K562 (cell line): ENCODE data around the gene TMEM81. TPM values are rescaled to one million over a fixed set of nuclear protein-coding genes. Genes with fewer than 3 reads are reported as not detected.

Source experiments
- ATAC-seq: fragments of 200-7000 bp; cut with Tn5 transposase; 3 replicates; pipeline ENCODE4 v1.9.1; 2020; ENCODE audit warnings: moderate library complexity
- BruUV-seq: library from RNA; stranded (reverse); fragments of 400-500 nt; replicated peaks from 2 replicates; lab custom pipeline; 2021; lab: Mats Ljungman, UMichigan
- CTCF ChIA-PET: fragments of 300-600 bp; formaldehyde crosslinking; extraction: SDS; loops from one replicate; lab custom pipeline; 2021; ENCODE audit warnings: low intra/inter-chr PET ratio; lab: Yijun Ruan, JAX
- POLR2A ChIA-PET: fragments of 300-600, 350-650 bp; sonication (Branson Sonifier 250); formaldehyde crosslinking; extraction: SDS; loops from one replicate; lab custom pipeline; 2021; ENCODE audit warnings: antibody characterized with exemption, inconsistent platforms; lab: Yijun Ruan, JAX
- DNase-seq, 4 experiments: peaks; one replicate each; pipeline versions ENCODE4 v3.0.0 to v3.0.0-alpha.2; 2011 to 2018; ENCODE audit warnings: low spot score in 3 of 4, mixed read lengths in 3 of 4; ENCODE audit errors: extremely low read depth in 1 of 4
- FAIRE-seq: peaks from 2 replicates; lab custom pipeline; 2011; peaks lifted over from hg19 to GRCh38; lab: Jason Lieb, UNC
- H2AFZ ChIP-seq: 2 replicates; pipeline ENCODE4 v1.6.0; 2011; ENCODE audit warnings: low read depth, low read length, control low read depth, inconsistent platforms
- H3K27ac ChIP-seq: fragments of 200-600 bp; 3 replicates; pipeline ENCODE4 v1.8.0; 2011; ENCODE audit warnings: low read depth, mild to moderate bottlenecking, control low read depth, inconsistent platforms, low read length, moderate library complexity, mixed read lengths; ENCODE audit errors: extremely low read depth
- H3K27me3 ChIP-seq, 2 experiments: fragments of 300-600 bp in 1 of 2; 2 replicates in 1 of 2; 3 replicates in 1 of 2; pipeline versions ENCODE4 v1.6.0 to v1.8.0; 2011; ENCODE audit warnings: inconsistent platforms in 2 of 2, low read length in 2 of 2, mild to moderate bottlenecking in 1 of 2, mixed read lengths in 1 of 2, moderate library complexity in 1 of 2; ENCODE audit not compliant: control insufficient read depth in 2 of 2, insufficient read depth in 2 of 2
- H3K36me3 ChIP-seq: fragments of 300-600 bp; 3 replicates; pipeline ENCODE4 v1.8.0; 2011; ENCODE audit warnings: mild to moderate bottlenecking, low read length, inconsistent platforms; ENCODE audit not compliant: control insufficient read depth, insufficient read depth
- H3K4me1 ChIP-seq, 2 experiments: fragments of 200-600 bp in 1 of 2; replicated peaks in 1 of 2; 2 replicates in 1 of 2; 3 replicates in 1 of 2; pipeline versions ENCODE4 v1.5.1 to v1.8.0; 2011; ENCODE audit warnings: inconsistent platforms in 2 of 2, low read length in 2 of 2, mild to moderate bottlenecking in 1 of 2, mixed read lengths in 1 of 2, moderate library complexity in 1 of 2; ENCODE audit not compliant: control insufficient read depth in 2 of 2, insufficient read depth in 2 of 2
- H3K4me2 ChIP-seq: 2 replicates; pipeline ENCODE4 v1.6.1; 2011; ENCODE audit warnings: low read length, control low read depth, inconsistent platforms, mixed read lengths; ENCODE audit not compliant: insufficient read depth
- H3K4me3 ChIP-seq: fragments of 200-600 bp; sonication (generic), shearing (Covaris generic); 2 replicates; pipeline ENCODE4 v1.5.1; 2016; ENCODE audit warnings: control low read depth, inconsistent platforms
- H3K79me2 ChIP-seq: fragments of 200-600 bp; 3 replicates; pipeline ENCODE4 v1.8.0; 2011; ENCODE audit warnings: low read length, inconsistent platforms; ENCODE audit not compliant: control insufficient read depth, insufficient read depth
- H3K9ac ChIP-seq, 2 experiments: 2 replicates each; pipeline versions ENCODE4 v1.6.0 to v1.6.1; 2011; ENCODE audit warnings: low read depth in 2 of 2, low read length in 2 of 2, control low read depth in 1 of 2, inconsistent platforms in 1 of 2, mild to moderate bottlenecking in 1 of 2, mixed read lengths in 1 of 2; ENCODE audit not compliant: insufficient read depth in 1 of 2
- H3K9me1 ChIP-seq: one replicate; pipeline ENCODE4 v1.6.0; 2011; ENCODE audit warnings: inconsistent platforms, mild to moderate bottlenecking, low read length, moderate library complexity; ENCODE audit not compliant: control insufficient read depth, insufficient read depth
- H3K9me3 ChIP-seq: replicated peaks from 2 replicates; pipeline ENCODE4 v1.5.1; 2011; ENCODE audit warnings: low read depth, low read length, inconsistent platforms; ENCODE audit not compliant: control insufficient read depth, insufficient read depth
- H4K20me1 ChIP-seq: replicated peaks from 2 replicates; pipeline ENCODE4 v1.6.1; 2011; ENCODE audit warnings: low read length, inconsistent platforms, mixed read lengths; ENCODE audit not compliant: control insufficient read depth, insufficient read depth
- KLF16 ChIP-seq: IDR thresholded peaks from 2 replicates; pipeline ENCODE4 v1.6.1; 2016; ENCODE audit warnings: antibody characterized with exemption
- LCOR ChIP-seq: sonication (generic); formaldehyde crosslinking; IDR thresholded peaks from 2 replicates; pipeline ENCODE4 v1.8.0; 2022; ENCODE audit warnings: mild to moderate bottlenecking, missing genetic modification reagents
- RCOR1 ChIP-seq, 2 experiments: IDR thresholded peaks; 2 replicates each; pipeline ENCODE4 v1.6.1; 2012; ENCODE audit warnings: low read depth in 2 of 2, low read length in 2 of 2, borderline replicate concordance in 1 of 2, improper control_type of control experiment in 1 of 2
- REST ChIP-seq, 2 experiments: fragments of 450-650 bp; formaldehyde crosslinking in 1 of 2; IDR thresholded peaks; 2 replicates each; pipeline versions ENCODE4 v1.4.0 to v1.6.1; 2014 to 2020; ENCODE audit warnings: mild to moderate bottlenecking in 2 of 2, borderline replicate concordance in 1 of 2, low read depth in 1 of 2
- SMC3 ChIP-seq: conservative IDR thresholded peaks from 2 replicates; pipeline ENCODE4 v1.6.1; 2011; ENCODE audit warnings: low read depth, low read length, improper control_type of control experiment; ENCODE audit not compliant: insufficient read depth
- TGIF2 ChIP-seq: sonication (generic); formaldehyde crosslinking; IDR thresholded peaks from 2 replicates; pipeline ENCODE4 v1.8.1; 2022; ENCODE audit warnings: mild to moderate bottlenecking, missing genetic modification reagents, moderate library complexity
- VEZF1 ChIP-seq: fragments of 200-800 bp; sonication (Bioruptor generic); IDR thresholded peaks from 2 replicates; pipeline ENCODE4 v1.6.1; 2017; ENCODE audit warnings: missing genetic modification characterization, missing compliant biosample characterization
- ZNF395 ChIP-seq: fragments of 200-800 bp; sonication (Bioruptor generic); IDR thresholded peaks from 2 replicates; pipeline ENCODE4 v1.6.1; 2017; ENCODE audit warnings: missing genetic modification characterization, missing compliant biosample characterization
- WGBS: fragments of 100-300 bp; shearing (Covaris generic); methylation state at CpG from one replicate; pipeline ENCODE4 v1.1.6; 2016; ENCODE audit warnings: low coverage, mixed read lengths; ENCODE audit not compliant: insufficient coverage; ENCODE audit errors: missing lambda C conversion rate; 5-methylcytosine and 5-hydroxymethylcytosine counted together
- in situ Hi-C: fragments of 300-500 bp; cut with MboI; formaldehyde crosslinking; loops from 4 replicates; pipeline ENCODE4 v1.15.0; 2018; ENCODE audit warnings: inconsistent platforms, mixed read lengths
- intact Hi-C: fragments of 100-400 bp; cut with micrococcal nuclease; formaldehyde crosslinking; loops from 2 replicates; pipeline ENCODE4 v1.14.2; 2022
- polyA plus RNA-seq, 8 experiments: library from polyadenylated mRNA; depleted of rRNA in 4 of 8; stranded (reverse) in 5 of 8; unstranded in 3 of 8; fragments of >200 nt; fragmentation: Nextera tagmentation in 2 of 8; fragmentation: Illumina TruSeq in 1 of 8; extraction: Ambion mirVana in 2 of 8; extraction: Trizol in 1 of 8; gene quantifications; 2 replicates each; pipeline versions ENCODE4 v1.2.1 to v1.2.3, GENCODE V29; 2011 to 2014; ENCODE audit warnings: inconsistent platforms in 1 of 8, missing spikeins in 1 of 8
- total RNA-seq, 7 experiments: library from RNA; depleted of rRNA in 6 of 7; stranded (reverse); fragments of >200 nt in 6 of 7; fragmentation: Illumina TruSeq in 2 of 7; extraction: Trizol in 2 of 7; gene quantifications; 2 replicates each; pipeline versions ENCODE4 v1.2.1 to v1.2.3, GENCODE V29; 2011 to 2021; ENCODE audit warnings: low replicate concordance in 1 of 7

TMEM81 gene
- total and polyA plus RNA-seq, 9 of the 15 experiments (the other 6 are each of a cell fraction or from before 2014, with no cell fraction given): 3.2 to 6.1 (median 4.4) TPM

- H3K4me3 ChIP-seq: no peak overlapping the region
- peak; percentile 96 for FAIRE-seq
- in situ Hi-C loops (loop anchor here (5.0 kb wide), 1 partner anchor 84 kb away; no protein-coding TSS in a partner anchor), intact Hi-C loops (loop anchor here (1.0 to 10.0 kb wide), 4 partner anchors 72 to 257 kb away; no protein-coding TSS in a partner anchor)
- no peak overlapping the region for H3K4me2 ChIP-seq
- no peaks in the 10 kb centered on the region for H3K9me1 ChIP-seq
- no peak overlapping the region for H3K27ac ChIP-seq
- ChIA-PET CTCF (interaction anchor here (0.6 to 2.6 kb wide), 8 partner anchors 72 to 295 kb away, joined by 3 to 16 read pairs (median 4); partner anchors contain the start of gene KLHDC8A), POLR2A (interaction anchor here (0.6 to 2.0 kb wide), 14 partner anchors 10 to 496 kb away, joined by 3 to 11 read pairs (median 3); no protein-coding TSS in a partner anchor)
- peaks cover 39 to 75% of the 10 kb centered on the region in 2 experiments for H3K27me3 ChIP-seq
- 21% methylated on average over 13 of the region's 13 CpGs for WGBS
- DNase-seq: peak; percentile 80 to 85 (median 82)
- peaks cover 17% of the 10 kb centered on the region for H4K20me1 ChIP-seq
- no peaks in the 10 kb centered on the region for H3K79me2 ChIP-seq
- H3K9ac ChIP-seq: no peak overlapping the region
- no peaks in the 10 kb centered on the region for H3K36me3 ChIP-seq
- BruUV-seq: no TSS peak
- peaks cover 0 to 23% of the 10 kb centered on the region in 2 experiments; a peak in 3 of 5 replicates for H3K4me1 ChIP-seq
- H2AFZ ChIP-seq: no peak overlapping the region
- ATAC-seq: peak; percentile 85
- H3K9me3 ChIP-seq: no peaks in the 10 kb centered on the region
- TF ChIP-seq LCOR (CRISPR knock-in tag) (no peak), VEZF1 (CRISPR knock-in tag) (peak; percentile 65), TGIF2 (CRISPR knock-in tag) (no peak), SMC3 (peak; percentile 97), KLF16 (peak; percentile 69), RCOR1 (IDR thresholded peaks at IDR 0.05; ENCODE audit: borderline replicate concordance in 1 of 2, low read depth in 2 of 2, low read length in 2 of 2) (peak in 1 of 2 experiments; percentile 58; a peak in 1 of 4 replicates), REST (IDR thresholded peaks at IDR 0.05; ENCODE audit: borderline replicate concordance) (peak; percentile 84), REST (CRISPR knock-in tag; IDR thresholded peaks at IDR 0.05; ENCODE audit: low read depth) (no peak), ZNF395 (no peak)
Measured at GRCh38 chr1:205061665-205062069, 22.6 kb downstream of the TMEM81 start.
